K562 (cell line): Measurements from ENCODE around the gene GDF9. TPM values are rescaled to one million over a fixed set of nuclear protein-coding genes. Genes with fewer than 3 reads are reported as not detected.

ENCODE experiments used
- ATAC-seq: fragments of 200-7000 bp; cut with Tn5 transposase; 3 replicates; pipeline ENCODE4 v1.9.1; 2020; ENCODE audit warnings: moderate library complexity
- BruUV-seq: library from RNA; stranded (reverse); fragments of 400-500 nt; replicated peaks from 2 replicates; lab custom pipeline; 2021; lab: Mats Ljungman, UMichigan
- CTCF ChIA-PET: fragments of 300-600 bp; formaldehyde crosslinking; extraction: SDS; loops from one replicate; lab custom pipeline; 2021; ENCODE audit warnings: low intra/inter-chr PET ratio; lab: Yijun Ruan, JAX
- POLR2A ChIA-PET: fragments of 300-600, 350-650 bp; sonication (Branson Sonifier 250); formaldehyde crosslinking; extraction: SDS; loops from one replicate; lab custom pipeline; 2021; ENCODE audit warnings: antibody characterized with exemption, inconsistent platforms; lab: Yijun Ruan, JAX
- DNase-seq, 4 experiments: peaks; one replicate each; pipeline versions ENCODE4 v3.0.0 to v3.0.0-alpha.2; 2011 to 2018; ENCODE audit warnings: low spot score in 3 of 4, mixed read lengths in 3 of 4; ENCODE audit errors: extremely low read depth in 1 of 4
- FAIRE-seq: peaks from 2 replicates; lab custom pipeline; 2011; peaks lifted over from hg19 to GRCh38; lab: Jason Lieb, UNC
- H2AFZ ChIP-seq: 2 replicates; pipeline ENCODE4 v1.6.0; 2011; ENCODE audit warnings: low read depth, low read length, control low read depth, inconsistent platforms
- H3K27ac ChIP-seq: fragments of 200-600 bp; 3 replicates; pipeline ENCODE4 v1.8.0; 2011; ENCODE audit warnings: low read depth, mild to moderate bottlenecking, control low read depth, inconsistent platforms, low read length, moderate library complexity, mixed read lengths; ENCODE audit errors: extremely low read depth
- H3K27me3 ChIP-seq, 2 experiments: fragments of 300-600 bp in 1 of 2; 2 replicates in 1 of 2; 3 replicates in 1 of 2; pipeline versions ENCODE4 v1.6.0 to v1.8.0; 2011; ENCODE audit warnings: inconsistent platforms in 2 of 2, low read length in 2 of 2, mild to moderate bottlenecking in 1 of 2, mixed read lengths in 1 of 2, moderate library complexity in 1 of 2; ENCODE audit not compliant: control insufficient read depth in 2 of 2, insufficient read depth in 2 of 2
- H3K36me3 ChIP-seq: fragments of 300-600 bp; 3 replicates; pipeline ENCODE4 v1.8.0; 2011; ENCODE audit warnings: mild to moderate bottlenecking, low read length, inconsistent platforms; ENCODE audit not compliant: control insufficient read depth, insufficient read depth
- H3K4me1 ChIP-seq, 2 experiments: fragments of 200-600 bp in 1 of 2; replicated peaks in 1 of 2; 2 replicates in 1 of 2; 3 replicates in 1 of 2; pipeline versions ENCODE4 v1.5.1 to v1.8.0; 2011; ENCODE audit warnings: inconsistent platforms in 2 of 2, low read length in 2 of 2, mild to moderate bottlenecking in 1 of 2, mixed read lengths in 1 of 2, moderate library complexity in 1 of 2; ENCODE audit not compliant: control insufficient read depth in 2 of 2, insufficient read depth in 2 of 2
- H3K4me2 ChIP-seq: 2 replicates; pipeline ENCODE4 v1.6.1; 2011; ENCODE audit warnings: low read length, control low read depth, inconsistent platforms, mixed read lengths; ENCODE audit not compliant: insufficient read depth
- H3K4me3 ChIP-seq: fragments of 200-600 bp; sonication (generic), shearing (Covaris generic); 2 replicates; pipeline ENCODE4 v1.5.1; 2016; ENCODE audit warnings: control low read depth, inconsistent platforms
- H3K79me2 ChIP-seq: fragments of 200-600 bp; 3 replicates; pipeline ENCODE4 v1.8.0; 2011; ENCODE audit warnings: low read length, inconsistent platforms; ENCODE audit not compliant: control insufficient read depth, insufficient read depth
- H3K9ac ChIP-seq, 2 experiments: 2 replicates each; pipeline versions ENCODE4 v1.6.0 to v1.6.1; 2011; ENCODE audit warnings: low read depth in 2 of 2, low read length in 2 of 2, control low read depth in 1 of 2, inconsistent platforms in 1 of 2, mild to moderate bottlenecking in 1 of 2, mixed read lengths in 1 of 2; ENCODE audit not compliant: insufficient read depth in 1 of 2
- H3K9me1 ChIP-seq: one replicate; pipeline ENCODE4 v1.6.0; 2011; ENCODE audit warnings: inconsistent platforms, mild to moderate bottlenecking, low read length, moderate library complexity; ENCODE audit not compliant: control insufficient read depth, insufficient read depth
- H3K9me3 ChIP-seq: replicated peaks from 2 replicates; pipeline ENCODE4 v1.5.1; 2011; ENCODE audit warnings: low read depth, low read length, inconsistent platforms; ENCODE audit not compliant: control insufficient read depth, insufficient read depth
- H4K20me1 ChIP-seq: replicated peaks from 2 replicates; pipeline ENCODE4 v1.6.1; 2011; ENCODE audit warnings: low read length, inconsistent platforms, mixed read lengths; ENCODE audit not compliant: control insufficient read depth, insufficient read depth
- ARHGAP35 ChIP-seq: fragments of 450-650 bp; IDR thresholded peaks from 2 replicates; pipeline ENCODE4 v1.6.1; 2018; ENCODE audit not compliant: partially characterized antibody
- BHLHE40 ChIP-seq: IDR thresholded peaks from 2 replicates; pipeline ENCODE4 v1.6.1; 2011; ENCODE audit warnings: low read length, improper control_type of control experiment
- EP300 ChIP-seq: IDR thresholded peaks from 2 replicates; pipeline ENCODE4 v1.6.1; 2012; ENCODE audit warnings: low read length, improper control_type of control experiment
- GABPA ChIP-seq: fragments of 200-800 bp; sonication (Bioruptor generic); conservative IDR thresholded peaks from 2 replicates; pipeline ENCODE4 v1.6.1; 2016; ENCODE audit warnings: low read depth, missing genetic modification characterization, missing compliant biosample characterization
- SIX5 ChIP-seq, 2 experiments: IDR thresholded peaks; 2 replicates each; pipeline ENCODE4 v1.6.1; 2011; ENCODE audit warnings: low read length in 2 of 2, borderline replicate concordance in 1 of 2, low read depth in 1 of 2, mild to moderate bottlenecking in 1 of 2, moderate library complexity in 1 of 2; ENCODE audit not compliant: insufficient read depth in 1 of 2
- YBX1 ChIP-seq: fragments of 450-650 bp; IDR thresholded peaks from 2 replicates; pipeline ENCODE4 v1.7.1; 2016; ENCODE audit warnings: mild to moderate bottlenecking
- WGBS: fragments of 100-300 bp; shearing (Covaris generic); methylation state at CpG from one replicate; pipeline ENCODE4 v1.1.6; 2016; ENCODE audit warnings: low coverage, mixed read lengths; ENCODE audit not compliant: insufficient coverage; ENCODE audit errors: missing lambda C conversion rate; 5-methylcytosine and 5-hydroxymethylcytosine counted together
- in situ Hi-C: fragments of 300-500 bp; cut with MboI; formaldehyde crosslinking; loops from 4 replicates; pipeline ENCODE4 v1.15.0; 2018; ENCODE audit warnings: inconsistent platforms, mixed read lengths
- intact Hi-C: fragments of 100-400 bp; cut with micrococcal nuclease; formaldehyde crosslinking; loops from 2 replicates; pipeline ENCODE4 v1.14.2; 2022
- polyA plus RNA-seq, 8 experiments: library from polyadenylated mRNA; depleted of rRNA in 4 of 8; stranded (reverse) in 5 of 8; unstranded in 3 of 8; fragments of >200 nt; fragmentation: Nextera tagmentation in 2 of 8; fragmentation: Illumina TruSeq in 1 of 8; extraction: Ambion mirVana in 2 of 8; extraction: Trizol in 1 of 8; gene quantifications; 2 replicates each; pipeline versions ENCODE4 v1.2.1 to v1.2.3, GENCODE V29; 2011 to 2014; ENCODE audit warnings: inconsistent platforms in 1 of 8, missing spikeins in 1 of 8
- total RNA-seq, 7 experiments: library from RNA; depleted of rRNA in 6 of 7; stranded (reverse); fragments of >200 nt in 6 of 7; fragmentation: Illumina TruSeq in 2 of 7; extraction: Trizol in 2 of 7; gene quantifications; 2 replicates each; pipeline versions ENCODE4 v1.2.1 to v1.2.3, GENCODE V29; 2011 to 2021; ENCODE audit warnings: low replicate concordance in 1 of 7

GDF9 gene
- total and polyA plus RNA-seq, 9 of the 15 experiments (the other 6 are each of a cell fraction or from before 2014, with no cell fraction given): 0.10 to 0.70 (median 0.20) TPM; not detected in 1

GRCh38 chr5:132839426-132840301 lies 26.6 kb downstream of the GDF9 start:
- WGBS: 67% methylated on average over 8 of the region's 8 CpGs
- Histone ChIP-seq H3K4me2 (no peak overlapping the region), H3K4me3 (no peak overlapping the region), H4K20me1 (no peaks in the 10 kb centered on the region), H3K27me3 (no peaks in the 10 kb centered on the region), H3K27ac (no peak overlapping the region), H2AFZ (peak overlapping the region; percentile 69), H3K9me3 (no peaks in the 10 kb centered on the region), H3K9ac (no peak overlapping the region), H3K36me3 (no peaks in the 10 kb centered on the region), H3K79me2 (no peaks in the 10 kb centered on the region), H3K9me1 (no peaks in the 10 kb centered on the region), H3K4me1 (peaks cover 0 to 19% of the 10 kb centered on the region in 2 experiments; a peak in 3 of 5 replicates)
- BruUV-seq: no TSS peak
- intact Hi-C loops (no loop called here), in situ Hi-C loops (no loop called here)
- no peak for TF ChIP-seq GABPA (tag)
- no peak for TF ChIP-seq YBX1
- no peak for TF ChIP-seq SIX5 (IDR thresholded peaks at IDR 0.05; ENCODE audit: borderline replicate concordance in 1 of 2, insufficient read depth in 1 of 2, low read depth in 1 of 2, low read length in 2 of 2)
- TF ChIP-seq EP300: no peak
- no peak for TF ChIP-seq BHLHE40
- no peak for TF ChIP-seq ARHGAP35
- no peak for DNase-seq
- ATAC-seq: no peak; the same call in 2 of the 3 replicates
- ChIA-PET CTCF (no interaction called here), POLR2A (interaction anchor here (0.7 to 1.6 kb wide), 4 partner anchors 9 to 15 kb away, joined by 3 to 8 read pairs (median 4); partner anchors contain the start of gene SHROOM1)
- FAIRE-seq: no peak
